OCI-M2 (cell line): ENCODE results near the gene MYF5.

Experiments
- DNase-seq: peaks from one replicate; lab custom pipeline; 2025; ENCODE audit not compliant: unreplicated experiment; lab: John Stamatoyannopoulos, UW

MYF5 gene

DNA sequence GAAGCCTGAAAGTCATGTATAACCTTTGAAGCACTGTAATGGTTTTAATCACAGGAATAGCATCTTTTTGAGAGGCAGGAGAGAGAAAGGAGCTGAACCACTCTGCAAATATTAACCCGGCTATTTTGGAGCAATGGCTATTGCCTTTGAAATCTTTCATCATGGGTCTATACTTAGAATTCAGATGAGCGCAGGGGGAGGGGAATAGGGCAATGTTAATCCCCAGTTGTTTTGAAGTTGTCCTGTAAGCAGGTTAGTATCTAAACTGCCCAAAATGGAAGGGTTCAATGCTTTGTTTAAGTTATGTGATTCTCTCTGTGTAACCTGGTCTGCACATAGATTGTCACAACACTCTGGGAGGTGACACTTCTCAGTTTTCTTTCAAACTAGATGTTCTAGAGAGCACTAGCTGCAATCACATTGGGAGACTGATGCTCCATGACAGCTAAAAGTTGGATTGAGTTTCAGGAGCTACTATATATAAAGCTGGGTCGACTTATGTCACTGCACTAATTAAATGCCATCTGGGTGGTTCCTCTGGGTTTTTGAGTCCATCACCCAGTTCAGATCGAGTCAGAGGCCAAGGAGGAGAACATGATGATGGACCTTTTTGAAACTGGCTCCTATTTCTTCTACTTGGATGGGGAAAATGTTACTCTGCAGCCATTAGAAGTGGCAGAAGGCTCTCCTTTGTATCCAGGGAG is 9.4 kb upstream of the MYF5 start, which contains the start of gene MYF6:
Gene MYF6, plus strand, starts transcription at position 509 of the 704 bp plus-strand sequence. Its CDS starts 86 bp downstream, at position 595.
- no peak for DNase-seq

DNA sequence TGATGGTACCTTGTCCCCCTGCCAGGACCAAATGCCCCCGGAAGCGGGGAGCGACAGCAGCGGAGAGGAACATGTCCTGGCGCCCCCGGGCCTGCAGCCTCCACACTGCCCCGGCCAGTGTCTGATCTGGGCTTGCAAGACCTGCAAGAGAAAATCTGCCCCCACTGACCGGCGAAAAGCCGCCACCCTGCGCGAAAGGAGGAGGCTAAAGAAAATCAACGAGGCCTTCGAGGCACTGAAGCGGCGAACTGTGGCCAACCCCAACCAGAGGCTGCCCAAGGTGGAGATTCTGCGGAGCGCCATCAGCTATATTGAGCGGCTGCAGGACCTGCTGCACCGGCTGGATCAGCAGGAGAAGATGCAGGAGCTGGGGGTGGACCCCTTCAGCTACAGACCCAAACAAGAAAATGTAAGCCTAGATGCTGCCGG is 8.9 kb upstream of the MYF5 start:
- DNase-seq = no peak

DNA sequence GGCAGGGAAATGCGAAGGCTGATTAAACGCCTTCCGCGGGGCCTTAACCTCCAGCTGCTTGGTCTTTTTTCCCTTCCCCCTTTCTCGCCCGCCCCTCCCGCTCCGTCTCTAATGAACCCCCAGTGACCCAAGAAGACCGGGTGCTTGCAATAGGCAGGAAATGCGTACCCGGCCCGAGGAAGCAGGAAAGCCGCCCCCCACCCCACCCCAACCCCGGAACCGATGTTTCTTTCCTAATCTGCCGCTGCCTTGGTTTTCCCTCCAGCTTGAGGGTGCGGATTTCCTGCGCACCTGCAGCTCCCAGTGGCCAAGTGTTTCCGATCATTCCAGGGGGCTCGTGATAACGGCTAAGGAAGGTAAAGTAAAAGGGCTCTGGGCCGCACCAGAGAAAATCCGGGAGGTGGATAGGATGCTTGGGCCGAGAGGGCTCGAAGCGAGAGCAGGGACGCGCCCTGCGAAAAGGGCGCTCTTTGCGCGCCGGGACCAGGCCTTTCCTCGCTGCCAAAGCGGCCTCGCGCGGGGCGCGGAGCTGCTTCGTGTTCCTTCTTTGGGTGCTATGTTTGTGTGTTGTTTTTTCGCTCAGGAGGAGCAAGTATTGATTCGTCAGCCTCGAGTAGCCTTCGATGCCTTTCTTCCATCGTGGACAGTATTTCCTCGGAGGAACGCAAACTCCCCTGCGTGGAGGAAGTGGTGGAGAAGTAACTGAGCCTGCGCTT is 8.3 kb upstream of the MYF5 start:
- DNase-seq = no peak

DNA sequence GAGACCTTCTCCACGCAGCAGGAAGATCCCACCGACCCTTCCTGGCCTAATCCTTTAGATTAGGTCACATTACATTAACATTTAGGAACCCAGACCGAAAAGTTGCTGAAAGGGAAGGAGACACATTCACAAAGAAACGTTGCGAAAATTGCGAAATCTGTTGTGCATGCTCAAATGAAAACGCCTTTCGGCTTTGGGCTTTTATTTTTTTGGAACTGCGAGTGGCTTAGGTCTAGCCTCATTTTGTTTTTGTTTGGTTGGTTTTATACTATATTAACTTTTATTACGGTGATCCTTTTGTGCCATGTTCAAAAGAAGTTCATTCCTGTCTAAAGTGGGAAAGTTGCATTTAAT is 7.8 kb upstream of the MYF5 start:
- DNase-seq = no peak

DNA sequence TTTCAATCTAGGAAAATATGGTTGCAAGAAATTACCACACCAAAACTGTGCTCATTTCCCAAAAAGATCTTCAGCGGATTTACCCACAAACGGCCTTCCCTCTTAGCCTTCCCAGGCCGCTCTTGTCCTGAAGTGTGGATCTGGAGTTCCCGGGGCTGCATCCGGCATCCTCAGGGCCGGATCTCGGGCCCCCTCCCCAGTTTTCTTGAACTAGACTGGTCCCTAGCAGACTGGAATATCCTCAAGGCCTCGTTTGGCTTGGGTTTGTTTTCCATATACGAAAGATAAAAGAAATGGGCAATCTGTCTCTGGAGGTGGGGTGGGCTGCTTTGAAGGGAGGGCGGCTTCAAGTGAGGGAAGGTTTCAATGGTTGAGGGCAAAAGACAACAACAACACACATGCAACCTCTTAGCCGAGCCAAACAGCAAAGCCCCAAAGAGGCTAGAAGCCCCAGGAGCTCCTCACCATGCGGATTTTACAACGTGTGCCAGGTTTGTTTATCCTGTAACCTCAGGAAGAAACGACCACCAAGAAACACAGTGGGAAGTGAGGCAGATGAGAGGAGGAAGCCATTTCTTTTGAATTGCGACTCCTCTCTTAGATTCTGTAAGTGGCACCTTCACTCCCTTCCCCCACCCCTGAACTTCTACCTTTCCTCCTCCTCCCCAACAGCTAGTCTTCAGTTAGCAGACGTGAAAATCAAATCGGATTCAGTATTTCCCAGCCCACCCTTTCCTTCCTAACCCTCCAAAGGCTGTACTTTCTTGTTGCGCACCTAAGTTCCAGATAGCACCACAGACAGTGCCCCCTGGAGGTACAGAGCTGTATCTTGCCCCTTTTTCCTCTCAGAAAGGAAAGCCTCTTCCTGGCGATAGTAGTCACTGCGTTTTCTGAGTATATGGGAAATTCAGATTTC is 6.6 kb upstream of the MYF5 start:
- DNase-seq = no peak

DNA sequence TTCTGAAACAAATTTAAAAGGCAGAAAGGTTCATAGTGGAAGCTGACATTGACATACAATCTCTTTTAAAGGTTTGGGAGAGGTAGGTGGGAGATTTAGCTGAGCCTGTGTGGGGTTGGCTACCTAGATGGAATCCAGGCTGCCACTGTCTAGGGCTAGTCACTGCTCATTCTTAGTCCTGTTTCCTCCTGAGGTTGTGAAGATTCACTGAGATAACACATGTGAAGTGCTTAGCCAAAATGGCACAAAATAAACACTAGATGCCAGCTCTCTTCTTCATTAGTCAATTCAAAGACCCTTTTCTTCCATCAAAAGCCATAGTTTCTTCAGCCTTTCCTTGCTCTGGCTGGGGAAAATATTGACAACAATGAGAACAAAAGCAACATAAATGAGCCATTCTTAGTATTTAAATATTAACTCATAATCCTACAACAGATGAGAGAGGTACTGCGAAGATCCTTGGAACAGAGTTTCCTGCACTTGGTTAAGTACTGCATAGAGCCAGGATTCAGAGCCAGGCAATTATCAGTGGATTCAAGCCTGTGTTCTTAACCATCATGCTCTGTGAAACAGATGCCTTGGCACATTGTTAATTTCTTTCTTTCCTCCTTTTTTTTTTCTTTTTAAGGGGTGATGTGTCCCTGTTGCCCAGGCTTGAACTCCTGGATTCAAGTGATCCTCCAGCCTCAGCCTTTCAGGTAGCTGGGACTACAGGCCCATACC is 5.8 kb upstream of the MYF5 start:
- no peak for DNase-seq

DNA sequence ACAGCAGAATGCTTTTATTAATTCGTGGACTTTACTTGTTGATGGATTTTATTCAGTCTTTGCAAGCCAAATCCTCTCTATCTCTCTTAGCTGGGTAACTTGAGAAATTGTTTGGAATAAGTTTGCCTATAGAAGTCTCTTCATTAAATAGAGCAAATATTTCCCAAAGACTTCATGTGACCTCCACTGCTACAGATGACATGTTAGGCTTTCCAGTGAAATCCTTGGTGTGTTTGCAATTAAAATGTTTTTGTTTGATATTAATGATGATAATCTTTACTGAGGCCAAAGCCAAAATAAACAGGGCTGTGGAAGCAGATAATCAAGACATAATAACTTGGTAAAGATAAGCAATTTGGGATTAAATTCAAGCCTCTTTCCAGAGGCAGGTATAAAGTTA is 4.8 kb upstream of the MYF5 start:
- DNase-seq = no peak

DNA sequence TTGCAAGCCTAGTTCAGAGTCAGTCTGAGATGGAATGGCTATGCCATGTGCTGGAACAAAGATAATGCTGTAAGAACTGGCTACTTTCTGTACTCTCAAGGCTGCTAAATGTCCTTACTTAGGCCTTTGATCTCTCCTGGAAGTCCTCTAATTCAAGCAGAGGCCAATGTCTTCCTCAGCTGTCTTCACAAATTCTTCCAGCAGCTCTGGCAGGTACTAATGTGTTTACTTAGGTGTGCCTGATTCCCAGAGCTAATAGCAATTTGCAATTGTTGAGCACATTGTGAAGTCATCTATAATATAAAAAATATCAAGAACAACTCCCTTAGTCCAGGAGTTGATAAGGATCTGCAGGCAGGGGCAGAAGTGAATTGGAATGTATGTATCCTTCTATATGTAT is 3.8 kb upstream of the MYF5 start:
- no peak for DNase-seq

DNA sequence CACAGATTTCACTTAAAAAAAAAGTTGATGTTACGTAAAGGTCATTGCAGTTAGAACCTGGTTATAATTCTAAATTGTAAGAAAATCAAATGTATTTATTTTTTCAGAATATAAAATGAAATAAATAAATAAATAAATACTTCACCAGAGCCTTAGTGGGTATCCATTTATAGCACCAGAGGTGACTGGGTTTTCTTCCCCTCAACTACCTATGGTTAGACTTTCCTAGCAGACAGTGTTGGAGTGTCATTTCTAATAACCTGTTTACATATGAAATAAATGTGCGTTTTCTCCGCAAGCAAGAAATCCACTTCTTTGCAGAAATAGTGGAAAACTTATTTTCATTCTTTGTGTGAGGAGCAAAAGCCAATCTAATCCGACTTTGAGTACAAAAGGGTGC is 3.3 kb upstream of the MYF5 start:
- no peak for DNase-seq

DNA sequence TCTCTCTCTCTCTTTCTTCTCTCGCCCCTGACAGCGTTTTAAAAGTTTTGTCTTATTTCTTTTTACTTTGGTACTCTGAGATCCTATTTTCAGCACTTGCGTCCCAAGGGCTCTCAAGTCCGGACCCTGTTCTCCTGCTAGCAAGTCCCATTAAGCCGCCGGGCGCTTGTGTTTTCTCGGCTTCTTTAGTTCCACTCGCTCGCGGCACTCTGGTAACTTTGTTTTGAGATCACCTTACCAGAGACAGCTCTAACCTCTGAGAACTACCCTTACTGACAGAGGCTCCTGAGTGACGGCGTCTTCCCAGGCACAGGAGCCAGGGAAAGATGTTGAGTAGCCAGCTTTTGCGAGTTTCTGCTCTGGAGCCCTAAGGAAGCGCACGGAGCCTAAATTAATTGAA is 2.7 kb upstream of the MYF5 start:
- no peak for DNase-seq

DNA sequence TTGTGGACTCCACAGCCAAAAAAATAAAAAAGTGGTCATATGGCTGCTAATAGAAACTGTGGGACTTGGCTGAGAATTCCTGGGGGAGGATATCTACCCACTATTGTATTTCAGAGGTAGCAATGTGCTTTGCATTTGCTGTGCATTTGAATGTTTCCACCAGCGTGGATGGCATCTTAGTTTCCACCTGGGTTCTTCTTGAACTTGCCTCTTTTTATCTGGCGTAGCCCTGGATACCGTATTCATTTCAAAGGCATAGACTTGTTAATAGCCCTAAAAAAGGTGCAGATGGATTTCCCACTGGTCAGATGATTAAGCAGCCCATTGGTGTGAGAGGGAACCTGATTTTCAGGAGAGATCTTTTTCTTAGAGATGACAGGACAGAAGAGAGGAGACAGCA is 1.9 kb upstream of the MYF5 start:
- DNase-seq = no peak

DNA sequence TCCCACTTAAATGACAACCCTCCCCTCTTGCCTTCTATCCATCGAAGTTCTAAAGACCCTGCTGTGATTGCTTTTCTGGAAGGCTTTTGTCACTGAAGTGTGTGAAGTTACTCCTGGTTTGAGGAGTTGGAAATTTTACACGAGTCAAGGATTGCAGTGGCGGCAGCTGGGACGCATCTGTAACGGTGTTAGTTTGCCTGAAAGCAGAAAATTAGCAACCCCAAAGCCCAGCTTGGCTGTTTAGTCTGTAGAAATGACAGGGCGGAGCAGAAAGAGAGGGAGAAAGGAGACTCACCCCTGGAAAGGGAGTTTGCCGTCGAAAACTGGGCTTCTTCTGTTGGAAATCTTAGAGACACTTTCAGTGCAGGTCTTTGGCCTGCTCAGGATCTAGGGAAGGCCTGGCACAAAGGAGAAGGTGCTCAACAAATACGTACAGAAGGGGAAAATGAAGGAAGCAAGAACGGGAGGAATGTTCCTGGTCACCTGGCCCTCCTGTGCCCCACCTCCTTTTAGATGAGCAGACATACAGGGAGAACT is 931 bp upstream of the MYF5 start:
- no peak for DNase-seq

DNA sequence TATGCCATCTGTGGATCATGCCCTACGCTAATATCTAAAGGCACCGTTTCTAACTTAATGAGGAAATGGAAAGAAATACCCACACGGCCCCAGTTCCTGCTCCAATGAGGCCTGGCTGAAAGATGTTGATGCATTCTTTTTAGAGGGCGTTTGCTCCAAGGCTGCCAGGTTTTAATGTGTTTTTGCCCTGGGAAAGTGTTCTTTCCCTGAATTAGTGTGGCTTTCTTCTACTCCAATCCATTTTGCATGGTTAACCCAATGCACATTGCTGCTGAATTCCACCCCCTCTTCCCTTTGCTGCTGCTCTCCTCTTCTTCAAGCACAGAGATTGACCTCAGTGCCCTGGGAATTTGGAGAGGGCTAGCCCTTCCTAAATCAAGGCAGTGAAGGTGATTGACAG is 1.1 kb downstream of the MYF5 start:
- no peak for DNase-seq

DNA sequence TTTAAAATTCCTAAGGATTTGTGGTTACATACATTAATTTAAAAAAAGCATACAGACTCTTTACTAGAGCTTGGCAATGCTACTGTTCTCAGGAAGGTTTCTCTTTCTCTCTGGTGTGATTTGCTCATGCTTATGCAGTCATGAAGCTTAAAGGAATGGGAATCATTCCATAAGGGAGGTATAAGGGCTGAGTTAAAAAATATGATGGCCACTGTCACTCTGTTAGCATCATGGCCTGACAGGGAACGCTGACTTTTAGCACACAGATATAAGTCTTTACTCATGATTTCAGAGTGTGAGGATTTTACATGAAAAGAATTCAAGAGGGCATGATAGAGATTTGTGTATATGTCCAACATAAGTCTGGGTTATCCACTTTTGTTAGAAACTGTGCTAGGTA is 3.8 kb downstream of the MYF5 start:
- DNase-seq = no peak

DNA sequence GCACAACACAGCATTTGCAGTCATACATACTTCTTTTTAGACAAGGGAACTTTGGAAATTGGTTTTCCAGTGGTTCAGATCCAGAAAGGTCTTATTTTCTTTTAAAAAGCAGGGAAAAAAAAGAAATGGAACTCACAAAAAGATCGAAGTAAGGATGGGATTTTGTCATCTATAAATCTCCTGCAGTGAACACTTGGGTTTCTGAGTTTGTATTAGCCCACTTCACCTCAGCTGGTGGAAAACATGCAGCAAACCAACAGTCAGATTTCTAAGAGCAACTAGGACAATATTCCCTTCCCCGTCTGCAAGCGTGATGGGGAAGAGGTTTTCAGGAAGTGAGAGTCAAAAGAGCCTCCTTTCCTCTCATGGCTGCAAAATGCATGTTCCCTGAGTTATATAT is 4.6 kb downstream of the MYF5 start:
- no peak for DNase-seq

DNA sequence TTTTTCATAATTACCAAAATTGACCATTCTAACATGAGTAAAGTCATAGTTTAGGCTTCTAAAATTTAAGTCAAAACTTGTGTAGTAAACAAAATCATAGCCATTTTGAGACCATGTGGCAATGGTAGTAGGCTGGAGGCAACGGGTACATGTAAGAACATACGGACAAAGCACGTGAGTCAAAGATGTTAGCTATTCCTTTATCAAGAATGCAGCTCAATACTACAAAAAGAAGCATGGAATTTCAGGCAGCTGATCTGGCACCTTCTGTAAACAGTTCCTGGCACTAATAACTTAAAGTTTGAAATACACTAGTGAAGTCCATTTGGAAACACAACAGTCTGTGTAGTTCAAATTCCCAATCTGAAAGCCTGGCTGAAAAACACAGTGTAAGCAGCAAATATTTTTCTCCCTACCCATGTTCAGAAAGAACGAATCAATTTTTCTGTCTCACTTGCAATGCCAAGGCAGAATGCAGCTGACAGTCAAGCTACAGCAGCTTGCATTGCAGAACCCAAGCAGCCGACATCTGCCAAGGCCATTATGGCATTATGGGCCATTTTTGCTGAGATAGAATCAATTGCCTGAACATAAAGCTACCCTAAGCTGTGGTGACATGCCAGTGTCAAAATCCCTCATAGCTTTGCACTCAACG is 29.3 kb downstream of the MYF5 start:
- DNase-seq = no peak

DNA sequence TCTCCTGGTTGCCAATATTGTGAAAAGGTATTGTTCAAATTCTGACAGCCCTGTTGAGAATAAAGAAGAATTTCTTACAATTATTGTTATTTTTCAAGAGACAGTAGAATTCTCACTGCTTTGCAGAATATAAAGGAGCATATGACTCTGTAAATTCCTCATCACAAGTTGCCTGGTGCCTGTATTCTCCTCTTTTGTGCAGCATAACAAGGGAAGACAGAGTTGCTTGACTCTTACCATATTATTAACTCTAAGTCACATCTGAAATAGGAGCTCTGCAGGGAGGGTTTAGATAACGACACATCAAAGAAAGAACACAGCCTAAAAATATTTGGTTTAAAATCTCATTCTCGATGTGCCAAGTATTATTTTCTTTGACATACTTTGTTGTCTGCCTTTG is 31.1 kb downstream of the MYF5 start:
- no peak for DNase-seq

DNA sequence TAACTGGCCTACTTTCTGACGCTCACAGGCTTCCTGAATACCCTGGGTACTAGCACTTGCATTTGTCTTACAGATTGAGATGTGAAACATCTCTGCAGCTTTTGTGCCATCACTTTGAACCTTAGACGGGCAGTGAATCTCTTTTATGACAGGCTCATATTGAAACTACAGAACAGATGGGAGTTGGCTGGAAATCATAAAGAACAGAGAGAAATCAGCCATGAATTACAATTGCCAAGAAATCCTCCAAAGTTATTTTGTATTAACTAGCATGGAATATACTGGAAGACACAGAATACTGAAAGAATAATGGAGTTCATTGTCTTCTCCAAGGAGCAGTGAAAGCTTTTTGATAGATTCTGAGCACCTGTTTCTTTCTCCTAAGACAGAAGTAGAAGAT is 32.7 kb downstream of the MYF5 start:
- no peak for DNase-seq

DNA sequence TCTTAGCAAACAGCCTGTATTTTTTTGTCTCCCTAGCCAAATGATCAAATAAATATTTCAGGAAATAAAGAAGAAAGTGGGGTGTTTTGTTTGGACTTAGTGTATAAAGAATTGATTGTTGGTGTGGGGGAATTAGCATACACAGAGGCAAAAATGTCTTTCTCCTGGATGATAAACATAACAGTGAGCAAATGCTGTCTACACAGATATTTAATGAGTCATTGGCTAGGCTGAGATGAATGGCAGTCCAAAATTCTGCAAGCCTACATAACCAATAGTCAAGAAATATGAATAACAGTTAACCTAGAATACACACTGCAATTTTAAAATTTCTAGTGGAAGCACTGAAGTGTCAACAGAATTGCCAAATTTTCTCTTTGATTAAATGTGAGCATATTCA is 35.8 kb downstream of the MYF5 start:
- no peak for DNase-seq

DNA sequence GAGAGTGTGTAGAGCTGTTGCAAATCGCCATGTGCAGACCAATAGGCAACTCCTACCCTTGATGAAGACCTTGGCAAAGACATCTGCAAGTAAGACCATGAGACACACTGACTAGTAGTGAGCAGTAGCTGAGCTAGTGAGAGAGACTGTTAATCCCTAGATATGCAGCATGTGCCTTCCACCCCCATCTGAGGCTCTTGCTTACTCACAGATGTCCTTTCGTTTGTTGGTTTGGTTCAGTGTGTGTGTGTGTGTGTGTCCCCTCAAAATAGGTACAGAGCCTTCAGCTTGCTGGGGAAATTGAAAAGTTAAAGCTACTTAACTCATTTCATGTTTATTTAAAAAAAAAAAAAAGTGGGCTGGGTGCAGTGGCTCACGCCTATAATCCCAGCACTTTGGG is 37.6 kb downstream of the MYF5 start:
- DNase-seq = no peak
